ENCODE measurements around the gene EFNB2.

EFNB2 gene

GRCh38 chr13:106488686-106489085, 46.8 kb downstream of the EFNB2 start:
- no peak overlapping the region for H3K27ac ChIP-seq (replicated peaks)
- DNase-seq (ENCODE audit: low read depth in 1 of 2, low spot score in 1 of 2): no peak
- no peak for TF ChIP-seq REST (IDR thresholded peaks at IDR 0.05; ENCODE audit: insufficient replicate concordance, low read depth)
- no peak for TF ChIP-seq SPI1 (IDR thresholded peaks at IDR 0.05; ENCODE audit: borderline replicate concordance, low read depth)
- TF ChIP-seq POLR2AphosphoS5 (IDR thresholded peaks at IDR 0.05; ENCODE audit: low read depth): no peak
- TF ChIP-seq GABPA (IDR thresholded peaks at IDR 0.05; ENCODE audit: low read depth): no peak
- no peak for TF ChIP-seq CTCF (IDR thresholded peaks at IDR 0.05; ENCODE audit: insufficient read depth, low read length)
- H3K27me3 ChIP-seq (ENCODE audit: insufficient read depth, poor library complexity, severe bottlenecking): no peaks in the 10 kb centered on the region
- H3K4me3 ChIP-seq (replicated peaks; ENCODE audit: insufficient read depth, low read length): no peak overlapping the region

- H3K27me3 ChIP-seq (ENCODE audit: insufficient read depth, poor library complexity, severe bottlenecking): no peaks in the 10 kb centered on the region
- H3K4me3 ChIP-seq (replicated peaks; ENCODE audit: insufficient read depth, low read length): no peak overlapping the region
- DNase-seq (ENCODE audit: low read depth in 1 of 2, low spot score in 1 of 2): no peak
- H3K27ac ChIP-seq (replicated peaks): no peak overlapping the region
- TF ChIP-seq SPI1 (IDR thresholded peaks at IDR 0.05; ENCODE audit: borderline replicate concordance, low read depth): no peak
These were observed 47.4 kb downstream of the EFNB2 start for GRCh38 chr13:106488076-106488475.

- no peak for TF ChIP-seq GABPA (IDR thresholded peaks at IDR 0.05; ENCODE audit: low read depth)
- DNase-seq (ENCODE audit: low read depth in 1 of 2, low spot score in 1 of 2): no peak
- Histone ChIP-seq H3K27ac (replicated peaks) (no peak overlapping the region), H3K27me3 (ENCODE audit: insufficient read depth, poor library complexity, severe bottlenecking) (no peaks in the 10 kb centered on the region), H3K4me3 (replicated peaks; ENCODE audit: insufficient read depth, low read length) (no peak overlapping the region)
These were observed 48.3 kb downstream of the EFNB2 start for GRCh38 chr13:106487129-106487528.

GRCh38 chr13:106486287-106486686, 49.2 kb downstream of the EFNB2 start:
- Histone ChIP-seq H3K27ac (replicated peaks) (no peak overlapping the region), H3K4me3 (replicated peaks; ENCODE audit: insufficient read depth, low read length) (no peak overlapping the region), H3K27me3 (ENCODE audit: insufficient read depth, poor library complexity, severe bottlenecking) (no peaks in the 10 kb centered on the region)
- no peak for TF ChIP-seq SPI1 (IDR thresholded peaks at IDR 0.05; ENCODE audit: borderline replicate concordance, low read depth)
- no peak for TF ChIP-seq CTCF (IDR thresholded peaks at IDR 0.05; ENCODE audit: insufficient read depth, low read length)
- TF ChIP-seq POLR2AphosphoS5 (IDR thresholded peaks at IDR 0.05; ENCODE audit: low read depth): no peak
- no peak for TF ChIP-seq REST (IDR thresholded peaks at IDR 0.05; ENCODE audit: insufficient replicate concordance, low read depth)
- TF ChIP-seq GABPA (IDR thresholded peaks at IDR 0.05; ENCODE audit: low read depth): no peak
- DNase-seq (ENCODE audit: low read depth in 1 of 2, low spot score in 1 of 2): no peak

- H3K4me3 ChIP-seq (replicated peaks; ENCODE audit: insufficient read depth, low read length): no peak overlapping the region
- peak in 1 of 2 experiments; percentile 63 for DNase-seq (ENCODE audit: low read depth in 1 of 2, low spot score in 1 of 2)
- H3K27me3 ChIP-seq (ENCODE audit: insufficient read depth, poor library complexity, severe bottlenecking): no peaks in the 10 kb centered on the region
- TF ChIP-seq GABPA (IDR thresholded peaks at IDR 0.05; ENCODE audit: low read depth) (no peak), CTCF (IDR thresholded peaks at IDR 0.05; ENCODE audit: insufficient read depth, low read length) (no peak), SPI1 (IDR thresholded peaks at IDR 0.05; ENCODE audit: borderline replicate concordance, low read depth) (peak; percentile 91), REST (IDR thresholded peaks at IDR 0.05; ENCODE audit: insufficient replicate concordance, low read depth) (no peak)
- H3K27ac ChIP-seq (replicated peaks): no peak overlapping the region
These were observed 50.8 kb downstream of the EFNB2 start for GRCh38 chr13:106484537-106485193.

Measured in HL-60 (cell line).